ENCODE measurements around the gene DAAM1.

The DAAM1 gene

DNA sequence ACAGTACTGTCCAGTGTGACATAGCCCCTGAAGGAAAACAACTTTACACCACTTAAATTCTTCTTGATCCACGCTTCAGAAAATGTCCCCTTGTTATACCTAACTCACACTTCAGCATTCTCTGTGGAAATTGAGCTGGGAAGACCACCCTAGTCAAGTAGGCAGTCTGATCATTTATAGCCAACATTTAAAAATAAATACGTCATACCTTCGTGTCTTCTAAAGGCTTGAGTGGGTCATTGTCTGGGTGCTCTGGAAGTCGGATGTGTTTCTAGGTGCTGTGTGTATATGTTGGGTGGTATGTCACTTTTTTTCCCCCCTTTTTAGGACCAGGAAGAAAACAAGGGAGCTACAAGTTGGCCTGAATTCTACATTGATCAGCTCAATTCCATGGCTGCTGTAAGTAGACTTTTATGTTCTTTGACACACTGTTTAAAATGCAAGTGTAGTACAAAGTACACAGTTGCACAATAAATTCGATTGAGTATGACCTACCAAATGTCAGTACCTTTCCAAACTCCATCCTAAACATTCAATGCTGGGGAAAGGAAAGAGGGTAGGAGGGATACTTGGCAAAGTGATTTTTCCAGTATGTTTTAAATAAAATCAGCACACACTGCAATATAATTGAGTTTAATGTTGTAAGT, 126.6 kb downstream of the DAAM1 start:
- no peak for DNase-seq (ENCODE audit: low read depth)

DNA sequence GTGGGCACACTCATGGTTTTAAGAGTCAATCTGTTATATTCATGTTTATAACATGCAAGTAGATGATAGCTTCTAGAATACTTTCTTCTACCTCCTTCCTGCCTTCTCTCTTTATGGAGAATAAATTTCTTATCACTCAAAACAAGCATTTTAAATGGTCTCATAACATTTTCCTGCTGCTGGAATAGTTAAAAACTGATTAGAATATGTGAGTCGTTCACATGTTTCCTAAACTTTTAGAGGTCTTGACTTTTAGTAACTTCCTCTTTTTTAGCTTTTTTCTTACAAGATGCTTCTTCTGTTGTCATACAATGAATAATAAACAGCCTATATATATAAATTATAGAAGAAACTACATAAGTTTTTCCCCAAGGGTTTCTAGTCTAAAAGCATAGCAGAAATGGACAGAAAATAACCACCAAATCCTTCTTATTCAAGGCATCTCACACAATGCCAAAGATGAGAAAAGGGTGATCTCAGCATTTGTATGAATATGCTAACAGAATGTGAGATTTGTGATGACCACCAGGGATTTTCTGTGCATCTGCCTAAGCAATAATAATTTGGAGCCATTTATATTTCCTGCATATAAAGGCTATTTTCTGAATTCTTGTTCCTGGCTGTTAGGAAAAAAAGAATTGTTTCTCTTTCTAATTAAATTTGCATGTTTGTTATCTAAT, 127.8 kb downstream of the DAAM1 start:
- DNase-seq (ENCODE audit: low read depth) = no peak

DNA sequence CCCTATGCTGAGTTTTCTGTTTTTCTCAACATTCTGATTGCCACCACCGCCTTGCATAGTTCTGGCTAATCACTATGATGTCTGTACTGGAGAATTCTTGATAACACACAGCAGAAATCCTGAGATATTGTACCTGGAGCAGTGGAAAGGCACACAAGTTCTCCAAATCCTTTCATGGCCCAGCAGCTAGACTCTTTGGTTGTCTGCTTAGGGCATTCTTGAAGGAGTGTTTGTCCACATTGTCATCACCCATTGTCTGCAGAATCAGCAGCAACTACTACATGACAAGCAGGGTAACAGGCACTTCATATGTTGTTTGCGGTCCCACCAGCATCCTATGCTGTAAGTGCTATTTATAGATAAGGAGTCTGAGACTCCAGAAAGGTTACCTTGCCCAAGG, 128.9 kb downstream of the DAAM1 start:
- DNase-seq (ENCODE audit: low read depth) = no peak

DNA sequence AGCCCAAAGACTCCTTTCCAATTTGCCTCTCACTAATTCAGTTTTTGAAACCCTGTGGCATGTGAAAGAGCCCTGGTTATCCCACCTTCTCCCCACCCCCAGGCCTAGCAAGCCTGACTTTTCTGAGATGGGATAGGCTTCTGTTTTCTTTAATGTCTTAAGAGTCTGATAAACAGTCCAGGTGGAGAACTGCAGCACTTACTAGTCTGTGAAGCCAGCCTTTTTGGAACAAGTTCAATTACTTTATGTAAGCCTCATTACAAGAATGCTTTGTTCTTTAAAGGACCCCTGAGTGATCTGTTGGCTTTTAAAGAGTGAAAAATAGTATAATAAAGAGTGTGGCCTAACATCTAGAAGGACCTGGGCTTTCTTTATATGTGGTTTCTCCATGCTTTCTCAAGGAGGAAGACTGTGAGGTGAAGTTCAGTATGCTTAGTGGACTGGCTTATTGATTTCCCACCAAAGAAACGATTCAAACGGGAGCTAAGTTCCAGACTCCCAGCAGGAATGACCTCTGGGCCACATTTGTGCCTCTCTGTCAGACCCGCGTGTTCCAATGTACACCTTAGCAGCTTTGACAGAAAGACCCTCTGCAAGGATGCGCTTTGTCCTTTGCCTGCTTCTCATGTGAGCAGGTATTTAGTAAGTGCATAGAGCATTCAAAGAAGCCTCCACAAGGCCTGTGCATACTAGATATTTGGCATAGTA, 129.5 kb downstream of the DAAM1 start:
- no peak for DNase-seq (ENCODE audit: low read depth)

DNA sequence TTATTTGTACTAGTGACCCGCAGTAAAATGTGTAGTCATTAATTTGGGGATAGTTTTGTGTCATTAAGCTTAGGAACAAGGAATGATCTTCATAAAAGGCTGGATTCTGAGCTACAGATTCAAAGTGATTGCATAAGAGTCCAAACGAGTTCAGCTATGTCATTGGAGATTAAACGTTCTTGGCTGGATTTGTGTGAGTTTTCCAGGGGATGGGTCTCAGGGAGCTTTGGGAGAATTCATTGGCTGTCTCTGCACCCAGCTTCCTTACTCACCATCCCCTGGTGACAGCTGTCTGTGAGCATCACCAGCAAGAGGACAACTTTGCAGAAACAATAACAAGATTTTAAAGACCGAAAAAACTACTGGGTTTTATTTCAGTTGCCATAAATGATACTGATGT, 130.4 kb downstream of the DAAM1 start:
- no peak for DNase-seq (ENCODE audit: low read depth)

DNA sequence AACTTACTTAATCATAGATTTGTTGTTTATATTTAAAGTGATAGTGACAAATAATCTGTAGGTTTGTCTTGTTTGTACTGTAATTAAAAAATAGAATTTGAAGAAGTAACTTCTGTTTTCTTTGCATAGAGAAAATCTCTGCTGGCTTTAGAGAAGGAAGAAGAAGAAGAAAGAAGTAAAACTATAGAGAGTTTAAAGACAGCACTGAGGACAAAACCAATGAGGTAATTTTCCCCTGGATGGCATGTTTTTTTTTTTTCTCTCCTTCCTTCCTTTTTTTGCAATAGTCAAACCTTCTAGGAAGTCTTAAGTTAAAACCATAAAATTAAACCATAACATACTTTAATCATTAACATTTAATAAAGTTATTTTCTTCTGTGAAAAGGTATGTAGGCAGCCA, 131.9 kb downstream of the DAAM1 start:
- no peak for DNase-seq (ENCODE audit: low read depth)

DNA sequence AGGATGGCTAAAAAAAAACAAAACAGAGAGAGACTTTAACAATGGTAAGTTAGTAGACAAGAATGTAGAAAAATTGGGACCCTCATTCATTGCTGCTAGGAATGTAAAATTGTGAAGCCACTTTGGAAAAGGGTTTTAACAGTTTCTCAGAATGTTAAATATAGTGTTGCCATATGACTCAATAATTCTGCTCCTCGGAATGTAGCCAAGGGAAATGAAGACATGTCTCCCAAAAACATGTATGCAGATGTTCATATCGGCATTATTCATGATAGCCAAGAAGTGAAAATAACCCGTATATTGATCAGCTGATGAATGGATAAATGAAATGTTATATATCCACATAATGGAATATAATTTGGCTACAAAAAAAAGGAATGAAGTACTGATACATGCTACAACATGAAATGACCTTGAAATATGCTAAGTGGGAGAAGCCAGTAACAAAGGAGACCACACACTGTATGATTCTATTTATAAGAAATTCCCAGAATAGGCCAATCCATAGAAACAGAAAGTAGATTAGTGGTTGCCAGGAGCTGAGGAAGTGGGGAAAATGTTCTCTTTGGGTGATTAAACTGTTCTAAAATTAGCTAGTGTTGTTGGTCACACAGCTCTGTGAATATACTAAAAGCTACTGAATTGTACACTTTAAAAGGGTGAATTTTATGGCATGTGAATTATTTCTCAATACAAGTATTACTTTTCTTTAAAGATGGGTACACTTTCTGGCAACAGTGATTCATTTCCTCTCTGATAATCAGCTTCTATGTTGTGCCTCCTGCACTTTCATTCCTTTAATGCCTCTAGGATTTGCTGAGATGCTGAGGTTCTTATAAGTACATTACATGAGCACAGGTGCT, 132.5 kb downstream of the DAAM1 start:
- DNase-seq (ENCODE audit: low read depth) = no peak

DNA sequence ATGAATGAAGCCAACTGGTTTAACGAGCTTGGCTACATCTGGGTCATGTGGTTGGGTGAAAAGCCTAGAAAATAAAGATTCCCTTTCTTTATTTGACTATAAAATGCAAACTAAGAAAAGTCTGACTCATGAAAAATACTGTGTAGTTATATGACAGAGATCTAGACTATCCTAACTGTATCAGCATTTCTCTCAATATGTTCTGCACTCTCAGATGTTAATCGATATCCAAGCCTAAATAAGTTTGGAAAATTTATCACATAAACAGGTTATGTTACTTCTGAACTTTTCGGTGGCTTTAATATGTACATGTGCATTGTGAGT, 133.1 kb downstream of the DAAM1 start:
- no peak for DNase-seq (ENCODE audit: low read depth)

DNA sequence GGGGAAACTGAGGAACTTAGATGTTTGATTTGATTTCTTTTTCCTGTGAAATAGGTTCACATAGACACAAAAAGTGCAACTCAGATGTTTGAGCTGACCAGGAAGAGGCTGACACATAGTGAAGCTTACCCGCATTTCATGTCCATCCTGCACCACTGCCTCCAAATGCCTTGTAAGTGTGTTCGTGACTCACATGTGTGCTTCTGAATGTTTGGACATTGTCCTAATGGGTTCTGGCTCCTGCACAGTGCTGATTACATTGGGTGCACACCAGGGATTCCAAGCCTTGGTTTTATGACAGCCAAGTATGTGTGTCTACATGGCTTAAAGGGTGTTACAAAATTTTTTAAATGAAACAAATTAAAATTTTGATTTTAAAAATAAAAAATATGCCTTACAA, 137.4 kb downstream of the DAAM1 start:
- DNase-seq (ENCODE audit: low read depth) = no peak

DNA sequence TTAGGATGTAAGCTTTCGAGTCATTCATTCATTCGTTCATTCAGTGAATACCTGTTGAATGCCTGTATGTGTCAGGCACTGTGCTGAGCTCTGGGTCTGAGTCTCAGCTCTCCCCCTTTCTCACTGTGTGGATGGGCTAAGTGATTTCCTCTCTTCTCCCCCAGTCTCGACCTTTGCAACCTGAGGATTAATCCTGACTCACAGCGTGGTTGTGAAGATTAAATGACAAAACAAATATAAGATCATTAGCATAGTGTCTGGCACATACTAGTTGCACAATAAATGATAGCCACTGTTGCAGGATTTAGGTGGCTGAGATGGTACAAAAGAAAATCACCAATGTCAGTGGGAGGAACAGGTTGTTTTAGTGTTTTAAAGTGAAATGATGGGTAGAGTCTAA, 140.0 kb downstream of the DAAM1 start:
- DNase-seq (ENCODE audit: low read depth) = no peak

DNA sequence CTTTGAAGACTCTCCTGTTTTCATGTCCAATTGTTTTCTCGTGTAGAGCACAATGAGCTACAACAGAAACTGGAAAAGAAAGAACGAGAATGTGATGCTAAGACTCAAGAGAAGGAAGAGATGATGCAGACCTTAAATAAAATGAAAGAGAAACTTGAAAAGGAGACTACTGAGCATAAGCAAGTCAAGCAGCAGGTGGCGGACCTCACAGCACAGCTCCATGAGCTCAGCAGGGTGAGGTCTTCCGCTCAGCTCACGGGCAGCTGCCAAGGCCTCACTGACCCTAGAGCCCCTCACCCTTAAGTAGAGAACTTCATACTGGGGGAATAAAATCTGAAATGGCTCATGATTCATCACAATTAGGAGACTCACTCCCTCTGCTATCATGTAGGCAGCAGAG, 142.0 kb downstream of the DAAM1 start:
- no peak for DNase-seq (ENCODE audit: low read depth)

DNA sequence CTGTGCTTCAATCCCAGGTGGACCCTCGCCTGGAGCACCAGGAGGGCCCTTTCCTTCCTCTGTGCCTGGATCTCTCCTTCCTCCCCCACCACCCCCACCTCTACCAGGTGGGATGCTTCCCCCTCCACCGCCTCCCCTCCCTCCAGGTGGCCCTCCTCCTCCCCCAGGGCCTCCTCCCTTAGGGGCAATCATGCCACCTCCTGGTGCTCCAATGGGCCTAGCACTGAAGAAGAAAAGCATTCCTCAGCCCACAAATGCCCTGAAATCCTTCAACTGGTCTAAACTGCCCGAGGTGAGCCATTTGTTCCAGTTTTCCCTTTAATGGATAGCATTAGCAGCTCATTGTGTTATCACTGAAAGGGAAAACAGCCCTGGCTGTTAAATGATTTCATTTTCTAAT, 142.8 kb downstream of the DAAM1 start:
- no peak for DNase-seq (ENCODE audit: low read depth)

DNA sequence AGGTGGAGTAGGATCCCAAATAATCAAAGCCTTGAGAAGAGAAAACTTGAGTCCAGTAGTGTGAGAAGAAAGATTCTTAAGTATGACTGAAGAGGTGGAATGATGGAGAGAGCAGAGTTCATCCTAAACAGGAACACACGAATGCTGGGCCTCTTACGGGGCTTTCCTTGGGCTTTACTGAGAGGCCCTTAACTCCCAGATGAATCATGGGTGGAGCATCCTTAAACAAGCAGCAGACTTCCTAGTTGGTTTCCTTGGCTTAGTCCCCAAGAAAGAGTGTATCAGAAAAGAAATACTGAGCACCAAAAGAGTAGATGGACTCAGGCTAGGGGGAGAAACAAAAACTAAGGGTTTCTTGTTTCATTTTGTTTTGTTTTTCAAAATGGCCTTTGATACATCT, 144.3 kb downstream of the DAAM1 start:
- DNase-seq (ENCODE audit: low read depth) = peak; percentile 69

DNA sequence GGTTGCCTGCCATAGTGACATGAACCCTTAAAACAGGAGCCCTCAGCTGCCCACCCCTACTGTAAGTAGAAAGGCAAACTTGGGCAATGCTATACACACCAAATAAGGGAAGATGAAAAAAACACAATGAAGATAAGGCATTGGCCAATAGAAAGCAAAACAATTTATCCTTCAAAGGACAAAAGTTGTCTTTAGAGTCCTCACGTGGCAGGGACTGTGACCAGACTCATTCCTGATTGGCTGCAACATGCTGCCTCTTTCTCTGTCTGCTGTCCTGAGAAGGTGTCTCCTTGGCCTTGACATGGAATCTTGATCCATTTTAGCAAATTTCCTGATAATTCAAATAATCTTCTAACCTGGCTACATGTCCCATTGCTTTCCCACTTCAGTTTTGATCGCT, 144.8 kb downstream of the DAAM1 start:
- DNase-seq (ENCODE audit: low read depth) = no peak

DNA sequence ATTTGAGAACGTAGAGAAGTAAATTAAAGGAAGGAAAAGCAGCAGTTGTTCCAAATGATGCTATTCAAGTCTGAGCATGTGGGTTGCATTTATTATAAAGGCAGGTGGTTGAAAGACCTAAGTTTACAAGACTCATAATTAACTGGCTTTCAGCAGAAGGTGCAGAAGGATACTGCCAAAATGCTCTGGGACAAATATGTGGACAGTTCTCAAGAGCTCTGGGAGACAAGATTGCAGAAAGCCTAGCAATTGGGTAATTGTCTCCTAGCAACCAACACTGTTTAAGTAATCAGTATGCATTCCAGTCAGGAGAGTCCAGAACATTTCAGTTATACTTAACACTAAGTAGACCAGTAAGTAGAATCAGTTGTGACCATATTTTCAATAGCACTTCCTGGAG, 145.2 kb downstream of the DAAM1 start:
- DNase-seq (ENCODE audit: low read depth) = peak; percentile 96

DNA sequence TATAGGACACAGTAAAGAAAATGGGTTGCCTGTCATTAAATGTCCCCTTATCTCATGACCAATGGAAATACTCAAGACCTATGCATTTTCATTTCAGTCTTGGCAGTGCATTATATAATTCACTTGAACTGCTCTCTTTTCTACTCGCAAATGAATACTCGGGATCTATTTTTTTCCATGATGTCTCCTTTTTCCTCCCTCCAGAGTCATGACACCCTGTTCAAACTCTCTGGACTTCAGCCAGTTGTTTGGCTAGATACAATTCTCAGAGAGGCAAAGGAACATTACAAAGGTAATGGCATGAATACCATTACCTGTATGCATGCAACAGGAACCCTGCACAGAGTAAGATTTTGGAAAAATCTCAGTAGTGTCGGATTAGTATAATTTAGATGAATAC, 145.8 kb downstream of the DAAM1 start:
- no peak for DNase-seq (ENCODE audit: low read depth)

DNA sequence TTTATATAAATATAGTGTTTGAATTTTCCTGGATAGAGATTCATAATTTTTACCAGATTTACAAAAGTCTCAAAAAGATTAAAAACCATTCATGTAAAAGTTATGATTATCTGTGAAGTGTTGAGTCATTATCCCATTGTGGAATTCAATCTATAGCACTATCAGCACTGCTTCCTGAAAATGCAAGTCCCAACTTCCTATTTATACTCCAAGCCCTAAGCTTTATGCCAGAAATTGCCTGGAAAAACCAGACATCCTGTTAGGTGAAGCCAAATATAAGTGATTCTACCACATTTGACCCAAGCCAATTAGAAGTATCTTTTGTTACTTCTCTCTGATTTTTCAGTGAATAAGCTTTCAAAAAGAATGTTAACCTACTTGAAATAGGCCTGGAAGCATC, 147.6 kb downstream of the DAAM1 start:
- no peak for DNase-seq (ENCODE audit: low read depth)

DNA sequence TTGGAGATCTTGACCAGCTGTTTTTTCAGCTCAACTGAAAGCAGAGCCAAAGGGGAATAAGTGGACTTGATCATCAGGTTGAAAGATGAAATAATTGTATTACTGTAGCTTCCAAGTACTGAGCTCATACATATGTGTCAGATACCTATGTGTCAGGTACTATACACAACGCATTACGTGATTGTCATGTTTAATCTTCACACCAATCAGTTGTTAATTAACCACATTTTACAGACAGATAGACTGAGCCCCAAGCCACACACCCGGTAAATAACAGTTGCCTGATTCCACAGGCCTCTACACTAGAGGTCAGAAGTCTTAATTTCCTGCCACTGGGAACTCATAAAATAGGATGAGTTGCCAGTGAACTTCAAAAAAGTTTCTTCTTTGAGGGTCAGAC, 148.2 kb downstream of the DAAM1 start:
- no peak for DNase-seq (ENCODE audit: low read depth)

DNA sequence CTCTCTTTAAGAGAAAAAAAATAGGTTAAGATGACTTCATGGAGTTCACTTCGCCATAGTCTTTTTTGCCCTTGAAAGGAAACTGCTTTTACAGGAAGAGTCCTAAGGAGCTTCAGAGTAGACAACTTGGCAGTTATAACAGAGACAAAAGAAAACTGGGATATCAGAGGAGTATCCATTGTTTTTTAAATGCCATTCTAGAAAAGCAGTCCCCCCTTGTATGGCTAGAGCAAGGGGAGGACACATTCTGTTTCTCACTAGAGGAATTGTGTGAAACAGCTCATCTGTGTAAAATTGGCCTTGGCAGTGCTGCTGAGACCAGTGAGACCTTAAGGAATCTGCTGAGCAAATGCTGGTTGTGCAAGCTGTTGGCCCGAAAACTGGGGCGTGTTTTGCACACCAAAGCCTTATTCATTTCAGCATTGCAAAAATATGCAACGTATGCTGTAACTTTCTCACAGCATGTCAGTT, 148.7 kb downstream of the DAAM1 start:
- DNase-seq (ENCODE audit: low read depth) = peak; percentile 45

DNA sequence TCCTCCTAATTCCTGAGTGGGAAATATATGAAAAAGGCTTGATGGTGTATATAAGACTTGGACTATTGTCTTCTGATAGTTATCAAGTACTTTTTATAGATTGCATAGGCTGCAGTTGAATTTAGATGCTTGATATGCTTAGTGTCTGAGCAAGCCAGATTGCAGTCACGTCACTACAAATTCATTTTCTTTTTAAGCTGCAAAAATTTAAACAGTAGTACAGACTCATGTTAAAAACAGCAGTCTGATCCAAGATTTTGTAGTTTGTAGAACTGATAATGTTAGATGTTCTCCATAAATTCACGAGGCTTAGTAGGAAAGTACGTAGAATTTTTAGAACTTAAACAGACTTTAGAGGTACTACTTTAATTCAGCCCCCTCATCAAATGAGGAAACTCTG, 150.3 kb downstream of the DAAM1 start:
- no peak for DNase-seq (ENCODE audit: low read depth)

DNA sequence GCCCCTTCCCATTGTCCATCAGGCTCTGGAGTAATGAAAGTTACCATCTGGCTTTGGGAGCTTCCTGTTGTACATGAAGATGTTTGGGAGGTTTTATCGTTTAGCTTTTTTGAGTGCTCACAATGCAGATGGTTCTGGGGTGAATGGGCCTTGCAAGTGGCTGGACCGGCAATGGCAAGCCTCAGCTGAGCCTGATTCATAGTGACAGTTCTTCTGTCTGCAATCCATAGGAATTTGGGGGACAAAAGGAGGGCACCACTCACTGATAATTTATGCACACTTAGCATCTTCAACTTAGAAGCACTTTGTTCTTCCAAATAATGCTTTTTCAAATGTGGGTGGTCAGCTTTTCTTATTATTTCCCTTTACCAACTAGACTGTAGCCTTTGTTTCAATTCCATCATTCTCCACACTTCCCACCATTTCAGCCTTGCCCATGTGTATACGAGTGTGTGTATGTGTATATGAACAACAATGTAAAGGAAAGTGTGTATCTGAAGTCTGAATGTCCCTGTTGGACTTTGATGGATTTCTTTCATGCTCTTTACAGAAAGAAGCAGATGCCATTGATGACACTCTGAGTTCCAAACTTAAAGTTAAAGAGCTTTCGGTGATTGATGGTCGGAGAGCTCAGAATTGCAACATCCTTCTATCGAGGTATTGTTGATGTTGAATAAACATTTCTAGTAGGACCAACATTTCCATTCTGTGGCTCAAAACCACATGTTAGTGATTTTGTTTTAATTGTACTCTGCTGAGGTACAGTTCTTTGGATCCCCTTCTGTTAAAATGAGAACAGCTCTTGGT, 151.3 kb downstream of the DAAM1 start:
- no peak for DNase-seq (ENCODE audit: low read depth)

All from fibroblast of the conjunctiva (primary cell).